Measurements from ENCODE around the gene CDH4.

CDH4 gene

GRCh38 chr20:61541537-61541936 is 289.5 kb downstream of the CDH4 start:
- CTCF ChIA-PET: no interaction called here

GRCh38 chr20:61543086-61543485 is 291.0 kb downstream of the CDH4 start:
- no peak overlapping the region for H3K4me3 ChIP-seq (ENCODE audit: low read depth, low read length)
- no peaks in the 10 kb centered on the region for H3K36me3 ChIP-seq (ENCODE audit: control insufficient read depth in 2 of 2, insufficient read depth in 1 of 2, low read length in 2 of 2)
- no peaks in the 10 kb centered on the region for H3K9me3 ChIP-seq (ENCODE audit: control insufficient read depth, insufficient read depth, low read depth, low read length)
- POLR2A ChIA-PET: no interaction called here
- TF ChIP-seq SP3 (tag by site-specific recombination; IDR thresholded peaks at IDR 0.05): no peak
- 0 out of 2 replicates have a peak, but pooled peaks have one; percentile 39 for TF ChIP-seq ZNF449 (tag by site-specific recombination; IDR thresholded peaks at IDR 0.05)
- no peaks in the 10 kb centered on the region for H3K4me1 ChIP-seq (ENCODE audit: control insufficient read depth, insufficient read depth, low read length)
- no peak overlapping the region for H3K27ac ChIP-seq (ENCODE audit: extremely low read depth, low read depth, low read length)
- CTCF ChIA-PET: no interaction called here

More at GRCh38 chr20:61541537-61541936, 289.5 kb downstream of the CDH4 start:
- POLR2A ChIA-PET: no interaction called here
- Histone ChIP-seq H3K4me1 (ENCODE audit: control insufficient read depth, insufficient read depth, low read length) (no peaks in the 10 kb centered on the region), H3K27ac (ENCODE audit: extremely low read depth, low read depth, low read length) (no peak overlapping the region), H3K4me3 (ENCODE audit: low read depth, low read length) (no peak overlapping the region), H3K36me3 (ENCODE audit: control insufficient read depth in 2 of 2, insufficient read depth in 1 of 2, low read length in 2 of 2) (no peaks in the 10 kb centered on the region), H3K9me3 (ENCODE audit: control insufficient read depth, insufficient read depth, low read depth, low read length) (no peaks in the 10 kb centered on the region)
- no peak for TF ChIP-seq ZNF114 (tag by site-specific recombination; IDR thresholded peaks at IDR 0.05)
- TF ChIP-seq ZSCAN30 (tag by site-specific recombination; IDR thresholded peaks at IDR 0.05): no peak
- no peak for TF ChIP-seq HOXA7 (CRISPR knock-in tag; IDR thresholded peaks at IDR 0.05; ENCODE audit: borderline replicate concordance)
- TF ChIP-seq ZNF580 (tag by site-specific recombination; IDR thresholded peaks at IDR 0.05): no peak
- TF ChIP-seq ZNF707 (tag by site-specific recombination; IDR thresholded peaks at IDR 0.05): no peak
- no peak for TF ChIP-seq ZNF692 (tag by site-specific recombination; IDR thresholded peaks at IDR 0.05)

GRCh38 chr20:61543931-61544745 is 292.1 kb downstream of the CDH4 start:
- POLR2A ChIA-PET: no interaction called here
- Histone ChIP-seq H3K27ac (ENCODE audit: extremely low read depth, low read depth, low read length) (no peak overlapping the region), H3K4me1 (ENCODE audit: control insufficient read depth, insufficient read depth, low read length) (no peaks in the 10 kb centered on the region), H3K36me3 (ENCODE audit: control insufficient read depth in 2 of 2, insufficient read depth in 1 of 2, low read length in 2 of 2) (no peaks in the 10 kb centered on the region), H3K4me3 (ENCODE audit: low read depth, low read length) (no peak overlapping the region), H3K9me3 (ENCODE audit: control insufficient read depth, insufficient read depth, low read depth, low read length) (no peaks in the 10 kb centered on the region)
- CTCF ChIA-PET: no interaction called here
- TF ChIP-seq ZNF23 (tag by site-specific recombination; IDR thresholded peaks at IDR 0.05; ENCODE audit: borderline replicate concordance): no peak
- TF ChIP-seq ZFP3 (tag by site-specific recombination; IDR thresholded peaks at IDR 0.05; ENCODE audit: low read depth): no peak
- no peak for TF ChIP-seq ZNF404 (tag by site-specific recombination; IDR thresholded peaks at IDR 0.05)
- TF ChIP-seq ZNF140 (tag by site-specific recombination; IDR thresholded peaks at IDR 0.05): no peak
- TF ChIP-seq SETDB1 (IDR thresholded peaks at IDR 0.05; ENCODE audit: insufficient read length, low read length): no peak
- TF ChIP-seq KLF1 (tag by site-specific recombination; IDR thresholded peaks at IDR 0.05): no peak
- TF ChIP-seq ZNF580 (tag by site-specific recombination; IDR thresholded peaks at IDR 0.05): no peak
- TF ChIP-seq ZNF148 (tag by site-specific recombination; IDR thresholded peaks at IDR 0.05; ENCODE audit: borderline replicate concordance): no peak
- no peak for TF ChIP-seq ZNF530 (tag by site-specific recombination; IDR thresholded peaks at IDR 0.05; ENCODE audit: low read depth)
- no peak for TF ChIP-seq CTCF (tag by site-specific recombination; IDR thresholded peaks at IDR 0.05)
- TF ChIP-seq ZNF16 (tag by site-specific recombination; IDR thresholded peaks at IDR 0.05; ENCODE audit: low read depth): no peak
- TF ChIP-seq SP2 (tag by site-specific recombination; IDR thresholded peaks at IDR 0.05): no peak
- TF ChIP-seq ZNF37A (tag by site-specific recombination; IDR thresholded peaks at IDR 0.05): no peak
- no peak for TF ChIP-seq ZBTB44 (tag by site-specific recombination; IDR thresholded peaks at IDR 0.05)
